Esophagus squamous epithelium (tissue), 4 donors: Measurements from ENCODE around the gene PPM1M.

ENCODE experiments used
- CTCF ChIP-seq, 6 experiments: fragments of 450-650 bp in 4 of 6; fragments of 200-600 bp in 2 of 6; sonication (generic) in 2 of 6; IDR thresholded peaks; one replicate each; pipeline ENCODE4 v1.5.1; 2016 to 2019; ENCODE audit warnings: antibody characterized with exemption in 6 of 6, mild to moderate bottlenecking in 4 of 6, moderate library complexity in 4 of 6
- POLR2A ChIP-seq, 4 donors: fragments of 450-650 bp; IDR thresholded peaks; one replicate each; pipeline ENCODE4 v1.6.1; 2017; ENCODE audit warnings: antibody characterized with exemption in 4 of 4, mild to moderate bottlenecking in 4 of 4, moderate library complexity in 3 of 4

- TF ChIP-seq POLR2A (IDR thresholded peaks at IDR 0.05) (no peak), CTCF (IDR thresholded peaks at IDR 0.05) (no peak)
Observed at GRCh38 chr3:52292247-52293065, 46.9 kb downstream of the PPM1M start.
